ENCODE measurements around the gene ZACN. TPM values are rescaled to one million over a fixed set of nuclear protein-coding genes. Genes with fewer than 3 reads are reported as not detected.

ZACN gene
- total RNA-seq, 1 experiment from 2014 or later = 0.34 TPM

GRCh38 chr17:76104140-76104895, 25.3 kb downstream of the ZACN start:
- Mint-ChIP-seq H3K27me3 (ENCODE audit: insufficient read depth, unreplicated experiment) (no peaks in the 10 kb centered on the region), H3K9me3 (ENCODE audit: unreplicated experiment) (no peaks in the 10 kb centered on the region), H3K36me3 (ENCODE audit: insufficient read depth, unreplicated experiment) (peaks cover 41% of the 10 kb centered on the region), H3K27ac (ENCODE audit: unreplicated experiment) (peak overlapping the region; percentile 91), H3K4me3 (ENCODE audit: unreplicated experiment) (peak overlapping the region; percentile 92), H3K4me1 (ENCODE audit: low read depth, unreplicated experiment) (peaks cover 9% of the 10 kb centered on the region)
- CTCF ChIA-PET = interaction anchor here (2.5 kb wide), 1 partner anchor 29 kb away, joined by 17 read pairs; no protein-coding TSS in a partner anchor
- intact Hi-C loops (cut with micrococcal nuclease; ENCODE audit: unreplicated experiment) = loop anchor here (10.0 kb wide), 1 partner anchor 160 kb away; the partner anchor contains the start of gene UBALD2
- no peaks in the 10 kb centered on the region for H3K36me3 ChIP-seq (ENCODE audit: control insufficient read depth, insufficient read depth, low read length)
- peak overlapping the region; percentile 82 for H3K4me3 ChIP-seq (ENCODE audit: low read depth, low read length)
- H3K27me3 ChIP-seq (replicated peaks; ENCODE audit: control insufficient read depth, insufficient read depth, low read length) = no peaks in the 10 kb centered on the region
- TSS peak; percentile 95 for BruUV-seq (replicated peaks)
- no peaks in the 10 kb centered on the region for H3K9me3 ChIP-seq
- POLR2A ChIA-PET = interaction anchor here (0.5 to 2.0 kb wide), 4 partner anchors 15 to 143 kb away, joined by 3 to 8 read pairs (median 4); no protein-coding TSS in a partner anchor
- no peak for TF ChIP-seq CTCF (IDR thresholded peaks at IDR 0.05; ENCODE audit: insufficient read depth in 1 of 2, low read depth in 1 of 2, low read length in 1 of 2, severe bottlenecking in 1 of 2, unreplicated experiment in 1 of 2)
- H3K4me1 ChIP-seq = peaks cover 28% of the 10 kb centered on the region
- DNase-seq = no peak

- Histone ChIP-seq H3K9me3 (no peaks in the 10 kb centered on the region), H3K36me3 (ENCODE audit: control insufficient read depth, insufficient read depth, low read length) (no peaks in the 10 kb centered on the region), H3K4me1 (peaks cover 28% of the 10 kb centered on the region), H3K27me3 (replicated peaks; ENCODE audit: control insufficient read depth, insufficient read depth, low read length) (no peaks in the 10 kb centered on the region), H3K4me3 (ENCODE audit: low read depth, low read length) (no peak overlapping the region)
- ChIA-PET POLR2A (no interaction called here), CTCF (interaction anchor here (2.5 kb wide), 1 partner anchor 28 kb away, joined by 17 read pairs; no protein-coding TSS in a partner anchor)
- Mint-ChIP-seq H3K27ac (ENCODE audit: unreplicated experiment) (peak overlapping the region; percentile 40), H3K4me3 (ENCODE audit: unreplicated experiment) (peak overlapping the region; percentile 92), H3K4me1 (ENCODE audit: low read depth, unreplicated experiment) (peaks cover 9% of the 10 kb centered on the region), H3K9me3 (ENCODE audit: unreplicated experiment) (no peaks in the 10 kb centered on the region), H3K27me3 (ENCODE audit: insufficient read depth, unreplicated experiment) (no peaks in the 10 kb centered on the region), H3K36me3 (ENCODE audit: insufficient read depth, unreplicated experiment) (peaks cover 36% of the 10 kb centered on the region)
- intact Hi-C loops (cut with micrococcal nuclease; ENCODE audit: unreplicated experiment) = loop anchor here (10.0 kb wide), 1 partner anchor 160 kb away; the partner anchor contains the start of gene UBALD2
- TF ChIP-seq CTCF (IDR thresholded peaks at IDR 0.05; ENCODE audit: insufficient read depth in 1 of 2, low read depth in 1 of 2, low read length in 1 of 2, severe bottlenecking in 1 of 2, unreplicated experiment in 1 of 2) = no peak
- BruUV-seq (replicated peaks) = no TSS peak
- DNase-seq = no peak
These were observed 25.9 kb downstream of the ZACN start for GRCh38 chr17:76104896-76105231.

- Histone ChIP-seq H3K27me3 (replicated peaks; ENCODE audit: control insufficient read depth, insufficient read depth, low read length) (no peaks in the 10 kb centered on the region), H3K4me1 (peaks cover 28% of the 10 kb centered on the region), H3K4me3 (ENCODE audit: low read depth, low read length) (no peak overlapping the region), H3K36me3 (ENCODE audit: control insufficient read depth, insufficient read depth, low read length) (no peaks in the 10 kb centered on the region), H3K9me3 (no peaks in the 10 kb centered on the region)
- DNase-seq = no peak
- intact Hi-C loops (cut with micrococcal nuclease; ENCODE audit: unreplicated experiment) = loop anchor here (2.0 to 10.0 kb wide), 2 partner anchors 26 to 158 kb away; partner anchors contain the start of gene UBALD2
- POLR2A ChIA-PET = interaction anchor here (1.0 to 1.2 kb wide), 4 partner anchors 26 to 158 kb away, joined by 3 to 21 read pairs (median 6); partner anchors contain the start of gene FOXJ1
- no peaks in the 10 kb centered on the region for H3K27me3 Mint-ChIP-seq (ENCODE audit: insufficient read depth, unreplicated experiment)
- peaks cover 9% of the 10 kb centered on the region for H3K4me1 Mint-ChIP-seq (ENCODE audit: low read depth, unreplicated experiment)
- CTCF ChIA-PET = interaction anchor here (0.7 to 1.5 kb wide), 13 partner anchors 13 to 173 kb away, joined by 3 to 13 read pairs (median 4); partner anchors contain the start of genes SRP68 and ZACN
- no peaks in the 10 kb centered on the region for H3K9me3 Mint-ChIP-seq (ENCODE audit: unreplicated experiment)
- H3K4me3 Mint-ChIP-seq (ENCODE audit: unreplicated experiment) = no peak overlapping the region
- BruUV-seq (replicated peaks) = no TSS peak
- no peak for TF ChIP-seq CTCF (IDR thresholded peaks at IDR 0.05; ENCODE audit: insufficient read depth in 1 of 2, low read depth in 1 of 2, low read length in 1 of 2, severe bottlenecking in 1 of 2, unreplicated experiment in 1 of 2)
- peak overlapping the region; percentile 22 for H3K27ac Mint-ChIP-seq (ENCODE audit: unreplicated experiment)
- peaks cover 18% of the 10 kb centered on the region for H3K36me3 Mint-ChIP-seq (ENCODE audit: insufficient read depth, unreplicated experiment)
These were observed 27.7 kb downstream of the ZACN start for GRCh38 chr17:76106703-76107102.

Measured in Caco-2 (cell line).